Sigmoid colon (tissue), 4 donors: Measurements from ENCODE around the gene NRP2.

Source experiments
- CTCF ChIP-seq, 4 experiments: fragments of 450-650 bp in 3 of 4; fragments of 200-600 bp in 1 of 4; IDR thresholded peaks; one replicate each; pipeline ENCODE4 v1.5.1; 2016 to 2019; ENCODE audit warnings: antibody characterized with exemption in 4 of 4, mild to moderate bottlenecking in 3 of 4, moderate library complexity in 2 of 4
- POLR2AphosphoS5 ChIP-seq, 4 donors: sonication (generic); formaldehyde crosslinking; IDR thresholded peaks; one replicate each; pipeline ENCODE4 v1.6.1; 2017; ENCODE audit warnings: antibody characterized with exemption in 4 of 4

GRCh38 chr2:205740381-205740780 lies 58.1 kb downstream of the NRP2 start:
- no peak for TF ChIP-seq POLR2AphosphoS5 (IDR thresholded peaks at IDR 0.05)
- TF ChIP-seq CTCF (IDR thresholded peaks at IDR 0.05): no peak
